Stimulated activated CD4-positive, alpha-beta T cell treated with anti-CD3 and anti-CD28 coated beads, Interleukin-12 subunit alpha, Interleukin-12 subunit beta, amount 100 ng/mL, for 4 hours (primary cell): ENCODE measurements around the gene ZNF57.
"Not testable (repeated sequence)": the region's sequence is repeated elsewhere in the genome, so short reads cannot be mapped to it uniquely, and the experiment has no call there.

Source experiments
- DNase-seq: peaks from one replicate; pipeline ENCODE4 v3.0.0-alpha.2; 2020

Gene ZNF57

GRCh38 chr19:2900296-2901252 lies at the start of gene ZNF57:
ZNF57 (plus strand) TSS chr19:2900928; CDS start chr19:2901046, 118 bp downstream.
- DNase-seq: peak; percentile 96

- DNase-seq: no peak
Observed at GRCh38 chr19:2852598-2852997, 48.1 kb upstream of the ZNF57 start.

- DNase-seq: no peak
Observed at GRCh38 chr19:2853015-2853606, 47.6 kb upstream of the ZNF57 start.

GRCh38 chr19:2854849-2855248 lies 45.9 kb upstream of the ZNF57 start:
- DNase-seq: no peak

- DNase-seq: no peak
Observed at GRCh38 chr19:2856457-2857050, 44.2 kb upstream of the ZNF57 start.

GRCh38 chr19:2858864-2859263 lies 41.9 kb upstream of the ZNF57 start:
- no peak for DNase-seq

GRCh38 chr19:2863816-2864215 lies 36.9 kb upstream of the ZNF57 start:
- DNase-seq: no peak

GRCh38 chr19:2865334-2866100 lies 35.2 kb upstream of the ZNF57 start:
- DNase-seq: no peak

- DNase-seq: no peak
Observed at GRCh38 chr19:2866495-2867024, 34.2 kb upstream of the ZNF57 start.

- DNase-seq: no peak
Observed at GRCh38 chr19:2867025-2867991, 33.4 kb upstream of the ZNF57 start, which contains the start of gene ZNF556. ZNF556 (plus strand) TSS chr19:2867335; CDS start chr19:2867422, 87 bp downstream.

GRCh38 chr19:2869618-2870017 lies 31.1 kb upstream of the ZNF57 start:
- DNase-seq: no peak

GRCh38 chr19:2872175-2872574 lies 28.6 kb upstream of the ZNF57 start:
- peak; percentile 8 for DNase-seq

- no peak for DNase-seq
Observed at GRCh38 chr19:2877398-2878331, 23.1 kb upstream of the ZNF57 start.

- DNase-seq: no peak
Observed at GRCh38 chr19:2883686-2884439, 16.9 kb upstream of the ZNF57 start.

- DNase-seq: no peak
Observed at GRCh38 chr19:2885736-2886135, 15.0 kb upstream of the ZNF57 start.

- no peak for DNase-seq
Observed at GRCh38 chr19:2887391-2887914, 13.3 kb upstream of the ZNF57 start.

- DNase-seq: peak; percentile 59
Observed at GRCh38 chr19:2888731-2889224, 11.9 kb upstream of the ZNF57 start.

GRCh38 chr19:2890531-2890930 lies 10.2 kb upstream of the ZNF57 start:
- not testable (repeated sequence) for DNase-seq

- DNase-seq: no peak
Observed at GRCh38 chr19:2896694-2897093, 4.0 kb upstream of the ZNF57 start.
